GM23248 (cell line): Measurements from ENCODE around the gene HMGN1. TPM values are rescaled to one million over a fixed set of nuclear protein-coding genes. Genes with fewer than 3 reads are reported as not detected.

Source experiments
- DNase-seq: peaks from one replicate; pipeline ENCODE4 v3.0.0-alpha.2; 2015
- H2AFZ ChIP-seq: fragments of 200-600 bp; sonication (generic); 2 replicates; pipeline ENCODE4 v1.6.1; 2016; ENCODE audit warnings: antibody characterized with exemption
- H3F3A ChIP-seq: fragments of 200-600 bp; sonication (generic); 2 replicates; pipeline ENCODE4 v1.6.1; 2016; ENCODE audit warnings: mild to moderate bottlenecking, antibody characterized with exemption, mixed run types; ENCODE audit not compliant: insufficient read depth
- H3K27ac ChIP-seq: fragments of 200-600 bp; sonication (generic); 2 replicates; pipeline ENCODE4 v1.5.1; 2016; ENCODE audit warnings: mild to moderate bottlenecking
- H3K27me3 ChIP-seq: fragments of 200-600 bp; sonication (generic); replicated peaks from 2 replicates; pipeline ENCODE4 v1.6.1; 2016; ENCODE audit warnings: mild to moderate bottlenecking; ENCODE audit not compliant: insufficient read depth
- H3K36me3 ChIP-seq: fragments of 200-600 bp; sonication (generic); 2 replicates; pipeline ENCODE4 v1.6.1; 2016; ENCODE audit warnings: low read depth, mild to moderate bottlenecking
- H3K4me1 ChIP-seq: fragments of 200-600 bp; sonication (generic); 2 replicates; pipeline ENCODE4 v1.6.1; 2016; ENCODE audit warnings: mild to moderate bottlenecking; ENCODE audit not compliant: insufficient read depth
- H3K4me2 ChIP-seq: fragments of 200-600 bp; sonication (generic); one replicate; pipeline ENCODE4 v1.6.1; 2016; ENCODE audit warnings: mild to moderate bottlenecking; ENCODE audit not compliant: unreplicated experiment
- H3K4me3 ChIP-seq: fragments of 200-600 bp; sonication (generic); 2 replicates; pipeline ENCODE4 v1.5.1; 2016; ENCODE audit warnings: mild to moderate bottlenecking
- H3K79me2 ChIP-seq: fragments of 200-600 bp; sonication (generic); 2 replicates; pipeline ENCODE4 v1.6.1; 2016; ENCODE audit warnings: mild to moderate bottlenecking; ENCODE audit not compliant: insufficient read depth
- H3K9ac ChIP-seq: fragments of 200-600 bp; sonication (generic); 2 replicates; pipeline ENCODE4 v1.6.1; 2016; ENCODE audit warnings: mild to moderate bottlenecking
- H3K9me2 ChIP-seq: fragments of 200-600 bp; sonication (generic); 2 replicates; pipeline ENCODE4 v1.6.1; 2016; ENCODE audit warnings: mixed run types, mild to moderate bottlenecking, moderate library complexity; ENCODE audit not compliant: insufficient read depth
- H3K9me3 ChIP-seq: fragments of 200-600 bp; sonication (generic); one replicate; pipeline ENCODE4 v1.6.1; 2017; ENCODE audit warnings: low read depth
- H4K20me1 ChIP-seq: fragments of 200-600 bp; sonication (generic); 2 replicates; pipeline ENCODE4 v1.6.0; 2016; ENCODE audit not compliant: insufficient read depth
- EZH2 ChIP-seq: fragments of 200-600 bp; sonication (generic); IDR thresholded peaks from 2 replicates; pipeline ENCODE4 v1.6.1; 2018; ENCODE audit warnings: antibody characterized with exemption, mild to moderate bottlenecking; ENCODE audit not compliant: insufficient read depth, poor library complexity, severe bottlenecking
- EZH2phosphoT487 ChIP-seq: fragments of 200-600 bp; sonication (generic); IDR thresholded peaks from 2 replicates; pipeline ENCODE4 v1.6.1; 2018; ENCODE audit warnings: antibody characterized with exemption, moderate library complexity, mild to moderate bottlenecking, low read depth; ENCODE audit not compliant: insufficient read depth
- WGBS, 2 experiments: methylation state at CpG; one replicate each; pipeline ENCODE4 v1.1.6; 2015 to 2017; ENCODE audit warnings: low lambda C conversion rate in 2 of 2, low coverage in 1 of 2; ENCODE audit errors: missing lambda C conversion rate in 2 of 2; 5-methylcytosine and 5-hydroxymethylcytosine counted together
- in situ Hi-C: fragments of 300-500 bp; cut with MboI; formaldehyde crosslinking; loops from 2 replicates; pipeline ENCODE4 v1.15.0; 2020
- polyA plus RNA-seq: library from polyadenylated mRNA; unstranded; fragments of >200 nt; fragmentation: Nextera tagmentation; extraction: Ambion mirVana; gene quantifications from 2 replicates; pipeline ENCODE4 v1.2.1, GENCODE V29; 2016
- total RNA-seq: library from RNA; depleted of rRNA; stranded (reverse); fragments of >200 nt; shearing (Covaris generic); gene quantifications from 2 replicates; pipeline ENCODE4 v1.2.3, GENCODE V29; 2014

HMGN1 gene
- total and polyA plus RNA-seq, 2 experiments from 2014 or later, result 192 to 349 TPM

DNA sequence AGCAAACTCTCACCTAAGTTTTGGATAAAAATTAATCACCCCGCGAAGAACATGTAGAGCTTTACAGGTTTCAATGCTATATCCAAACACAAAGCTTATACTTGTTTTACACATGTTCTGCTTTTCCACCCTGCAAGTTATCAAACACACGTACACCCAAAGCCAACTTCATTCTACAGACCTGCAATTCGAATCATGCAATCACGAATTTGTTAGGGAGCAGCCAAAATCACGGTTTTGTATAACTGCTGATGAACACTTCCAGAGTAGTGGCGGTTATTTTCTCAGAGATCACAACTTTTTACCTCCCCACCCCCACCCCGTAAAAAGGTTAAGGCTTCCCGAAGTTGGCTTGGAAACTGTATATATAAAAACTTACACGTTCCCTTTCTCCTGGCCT, 1.4 kb downstream of the HMGN1 start:
- DNase-seq, result peak; percentile 10
- H3K27ac ChIP-seq, result peak overlapping the region; percentile 82; the same call in 1 of the 2 replicates
- in situ Hi-C loops, result no loop called here

DNA sequence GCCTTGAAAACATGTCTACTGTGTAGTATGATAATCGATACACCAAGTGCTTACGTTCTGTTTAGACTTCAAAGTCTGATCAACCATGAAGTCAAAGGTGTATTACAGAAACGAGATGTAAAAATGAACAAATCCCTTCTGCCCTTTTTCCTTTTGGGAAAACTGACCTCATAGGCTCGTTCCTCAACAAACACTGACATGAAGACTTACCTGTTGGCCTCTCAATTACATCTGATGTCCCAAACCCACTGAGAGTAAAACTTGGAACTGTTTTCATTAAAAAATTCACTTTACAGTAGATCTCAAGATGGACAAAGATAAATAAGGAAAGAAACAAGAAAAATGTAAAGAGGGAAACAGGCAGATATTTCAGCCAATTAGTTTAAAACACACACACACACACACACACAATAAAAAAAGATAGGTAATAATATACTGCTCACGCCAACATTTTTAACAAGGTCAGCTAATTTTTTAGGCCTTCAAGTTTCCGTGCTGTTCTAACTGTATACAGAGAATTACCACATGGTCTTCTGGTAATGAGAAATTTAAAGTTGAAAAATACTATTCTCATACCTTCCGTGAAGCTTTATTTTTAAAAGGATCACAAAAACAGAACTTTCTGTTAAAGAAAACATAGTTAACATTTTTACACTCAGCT, 2.1 kb downstream of the HMGN1 start:
- Histone ChIP-seq H3K27me3 (no peaks in the 10 kb centered on the region), H3F3A (peaks cover 5% of the 10 kb centered on the region; the same call in 1 of the 2 replicates), H3K9me3 (no peaks in the 10 kb centered on the region), H3K9ac (peak overlapping the region; percentile 90), H3K9me2 (no peaks in the 10 kb centered on the region), H3K4me2 (peak overlapping the region; percentile 93), H3K4me1 (peaks cover 19% of the 10 kb centered on the region), H3K27ac (no peak overlapping the region), H2AFZ (no peak overlapping the region), H4K20me1 (no peaks in the 10 kb centered on the region), H3K79me2 (peaks cover 49% of the 10 kb centered on the region), H3K36me3 (peaks cover 43% of the 10 kb centered on the region), H3K4me3 (peak overlapping the region; percentile 91)
- WGBS, 2 experiments, result 91 to 93% methylated on average over 7 of the region's 7 CpGs
- in situ Hi-C loops, result no loop called here
- TF ChIP-seq EZH2 (no peak), EZH2phosphoT487 (no peak)
- no peak for DNase-seq

More for the DNA sequence above, 1.4 kb downstream of the HMGN1 start:
- no peaks in the 10 kb centered on the region for H4K20me1 ChIP-seq
- peaks cover 19% of the 10 kb centered on the region for H3K4me1 ChIP-seq
- H3K27me3 ChIP-seq, result no peaks in the 10 kb centered on the region
- H3K9me2 ChIP-seq, result no peaks in the 10 kb centered on the region
- WGBS, 2 experiments, result 50% methylated on average over 10 of the region's 10 CpGs
- peak overlapping the region; percentile 91 for H3K4me3 ChIP-seq
- no peaks in the 10 kb centered on the region for H3K9me3 ChIP-seq
- peak overlapping the region; percentile 90 for H3K9ac ChIP-seq
- peak overlapping the region; percentile 93 for H3K4me2 ChIP-seq
- H2AFZ ChIP-seq, result no peak overlapping the region
- H3F3A ChIP-seq, result no peaks in the 10 kb centered on the region
- H3K36me3 ChIP-seq, result peaks cover 39% of the 10 kb centered on the region
- TF ChIP-seq EZH2phosphoT487, result no peak
- TF ChIP-seq EZH2, result no peak
- peaks cover 49% of the 10 kb centered on the region for H3K79me2 ChIP-seq

DNA sequence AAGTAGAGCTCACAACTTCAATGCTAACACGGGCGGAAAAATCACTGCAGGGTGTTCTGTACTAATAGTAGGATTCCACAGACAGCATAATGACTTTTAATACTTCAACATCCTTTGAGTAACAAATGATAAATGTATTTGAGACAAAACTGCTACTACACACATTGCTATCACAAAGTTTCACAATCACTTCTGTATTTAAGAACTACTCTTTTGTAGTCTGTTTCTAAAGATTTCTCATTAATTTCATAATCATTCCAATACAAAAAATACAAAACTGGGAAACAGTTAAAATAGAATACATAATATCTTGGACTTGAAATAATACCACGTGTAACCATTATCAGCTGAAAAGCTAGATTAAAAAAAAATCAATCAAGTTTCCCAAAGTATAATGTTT, 2.7 kb downstream of the HMGN1 start:
- H3K4me2 ChIP-seq, result peak overlapping the region; percentile 93
- peaks cover 19% of the 10 kb centered on the region for H3K4me1 ChIP-seq
- TF ChIP-seq EZH2, result no peak
- TF ChIP-seq EZH2phosphoT487, result no peak
- no peak overlapping the region for H3K9ac ChIP-seq
- H3K9me3 ChIP-seq, result no peaks in the 10 kb centered on the region
- WGBS, 2 experiments, result 44 to 59% methylated on average over 3 of the region's 3 CpGs
- H3K27me3 ChIP-seq, result no peaks in the 10 kb centered on the region
- peaks cover 49% of the 10 kb centered on the region for H3K36me3 ChIP-seq
- no peak overlapping the region for H2AFZ ChIP-seq
- no peak overlapping the region for H3K27ac ChIP-seq
- peaks cover 49% of the 10 kb centered on the region for H3K79me2 ChIP-seq
- no peaks in the 10 kb centered on the region for H3K9me2 ChIP-seq
- H4K20me1 ChIP-seq, result no peaks in the 10 kb centered on the region
- H3K4me3 ChIP-seq, result peak overlapping the region; percentile 91; the same call in 1 of the 2 replicates
- peaks cover 11% of the 10 kb centered on the region for H3F3A ChIP-seq
- in situ Hi-C loops, result no loop called here
- DNase-seq, result no peak

DNA sequence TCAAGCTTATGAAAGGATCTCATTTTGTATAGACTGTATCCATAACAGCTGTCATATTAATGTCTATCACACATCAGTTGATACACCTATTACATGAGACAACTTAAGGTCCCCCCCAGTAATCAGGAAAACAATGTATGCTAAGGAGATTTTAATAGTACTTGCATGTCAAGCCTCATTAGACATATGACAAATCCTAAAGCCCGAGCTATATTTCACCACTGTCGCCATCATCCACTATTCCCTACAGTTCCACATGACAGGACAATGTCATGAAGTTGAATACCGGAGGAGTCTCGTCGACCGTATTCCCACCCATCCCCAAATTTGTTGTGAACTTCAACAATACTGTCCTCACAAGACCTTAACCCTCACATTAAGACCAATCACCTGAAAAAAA, 3.4 kb downstream of the HMGN1 start:
- Histone ChIP-seq H4K20me1 (no peaks in the 10 kb centered on the region), H3K27me3 (no peaks in the 10 kb centered on the region), H3K4me2 (no peak overlapping the region), H3K36me3 (peaks cover 53% of the 10 kb centered on the region), H3K9me3 (no peaks in the 10 kb centered on the region), H3K27ac (no peak overlapping the region), H3K4me1 (peaks cover 19% of the 10 kb centered on the region), H3K9me2 (no peaks in the 10 kb centered on the region), H2AFZ (no peak overlapping the region), H3K9ac (no peak overlapping the region), H3K4me3 (no peak overlapping the region), H3K79me2 (peaks cover 49% of the 10 kb centered on the region), H3F3A (peaks cover 19% of the 10 kb centered on the region)
- in situ Hi-C loops, result no loop called here
- WGBS, 2 experiments, result 91 to 95% methylated on average over 6 of the region's 6 CpGs
- DNase-seq, result no peak
- TF ChIP-seq EZH2phosphoT487, result no peak
- no peak for TF ChIP-seq EZH2
